Fibroblast of skin of right biceps (primary cell): ENCODE data around the gene IRF4.
A peak's percentile ranks its signal among the peaks of the same experiment; 100 is the strongest.

Experiments used
- DNase-seq: peaks from one replicate; pipeline ENCODE4 v3.0.0-alpha.2; 2013

Gene IRF4

GRCh38 chr6:391559-392440, at the start of gene IRF4:
IRF4 (plus strand) TSS chr6:391752; CDS start chr6:393153, 1,401 bp downstream.
- DNase-seq = no peak

- DNase-seq = no peak
These were observed 49.4 kb upstream of the IRF4 start for GRCh38 chr6:341914-342831.

GRCh38 chr6:342832-343179, 48.7 kb upstream of the IRF4 start:
- DNase-seq = no peak

GRCh38 chr6:343226-343935, 48.2 kb upstream of the IRF4 start:
- no peak for DNase-seq

GRCh38 chr6:343960-344815, 47.4 kb upstream of the IRF4 start:
- peak; percentile 52 for DNase-seq

- DNase-seq = peak; percentile 78
These were observed 46.7 kb upstream of the IRF4 start for GRCh38 chr6:344816-345340.

- no peak for DNase-seq
These were observed 45.7 kb upstream of the IRF4 start for GRCh38 chr6:345747-346385.

- peak; percentile 81 for DNase-seq
These were observed 45.0 kb upstream of the IRF4 start for GRCh38 chr6:346386-347030.

GRCh38 chr6:347232-347631, 44.3 kb upstream of the IRF4 start:
- DNase-seq = no peak

- DNase-seq = no peak
These were observed 43.3 kb upstream of the IRF4 start for GRCh38 chr6:347951-348859.

- no peak for DNase-seq
These were observed 42.6 kb upstream of the IRF4 start for GRCh38 chr6:348860-349396.

GRCh38 chr6:349491-349921, 42.0 kb upstream of the IRF4 start:
- no peak for DNase-seq

- no peak for DNase-seq
These were observed 41.2 kb upstream of the IRF4 start for GRCh38 chr6:350371-350770.

- no peak for DNase-seq
These were observed 40.3 kb upstream of the IRF4 start for GRCh38 chr6:351011-351866.

- DNase-seq = no peak
These were observed 39.7 kb upstream of the IRF4 start for GRCh38 chr6:351867-352289.

GRCh38 chr6:352474-352873, 39.1 kb upstream of the IRF4 start:
- DNase-seq = no peak

GRCh38 chr6:352896-353470, 38.6 kb upstream of the IRF4 start:
- DNase-seq = no peak
